Activated naive CD4-positive, alpha-beta T cell treated with Interleukin-2 at 50 U/mL for 16 hours (primary cell): ENCODE results near the gene XIRP2.

Experiments used
- DNase-seq: peaks from one replicate; pipeline ENCODE4 v3.0.0-alpha.2; 2020

Gene XIRP2

GRCh38 chr2:166888180-166888579 lies at the start of gene XIRP2:
Gene XIRP2 (plus strand): TSS chr2:166888480. CDS start chr2:166903483, 15,003 bp downstream.
- no peak for DNase-seq

GRCh38 chr2:166841152-166841551 lies 47.1 kb upstream of the XIRP2 start:
- DNase-seq = no peak

GRCh38 chr2:166841679-166842078 lies 46.6 kb upstream of the XIRP2 start:
- DNase-seq = no peak

GRCh38 chr2:166844111-166844510 lies 44.2 kb upstream of the XIRP2 start:
- no peak for DNase-seq

GRCh38 chr2:166862468-166863132 lies 25.7 kb upstream of the XIRP2 start:
- no peak for DNase-seq

GRCh38 chr2:166867874-166868514 lies 20.3 kb upstream of the XIRP2 start:
- DNase-seq = no peak

GRCh38 chr2:166870346-166870745 lies 17.9 kb upstream of the XIRP2 start:
- DNase-seq = no peak

- no peak for DNase-seq
Measured at GRCh38 chr2:166881177-166881576, 7.1 kb upstream of the XIRP2 start.

- DNase-seq = no peak
Measured at GRCh38 chr2:166882851-166883250, 5.4 kb upstream of the XIRP2 start.

GRCh38 chr2:166891727-166892126 lies 3.4 kb downstream of the XIRP2 start:
- no peak for DNase-seq

- no peak for DNase-seq
Measured at GRCh38 chr2:166892397-166892796, 4.1 kb downstream of the XIRP2 start.

GRCh38 chr2:166895243-166895642 lies 7.0 kb downstream of the XIRP2 start:
- DNase-seq = no peak

GRCh38 chr2:166897666-166898065 lies 9.4 kb downstream of the XIRP2 start:
- DNase-seq = no peak

GRCh38 chr2:166899676-166900075 lies 11.4 kb downstream of the XIRP2 start:
- DNase-seq = no peak

- DNase-seq = no peak
Measured at GRCh38 chr2:166900700-166901099, 12.4 kb downstream of the XIRP2 start.

GRCh38 chr2:166901336-166901735 lies 13.1 kb downstream of the XIRP2 start:
- no peak for DNase-seq

- no peak for DNase-seq
Measured at GRCh38 chr2:166916987-166917386, 28.7 kb downstream of the XIRP2 start.

GRCh38 chr2:166917415-166917814 lies 29.1 kb downstream of the XIRP2 start:
- no peak for DNase-seq

- DNase-seq = no peak
Measured at GRCh38 chr2:166921261-166921896, 33.1 kb downstream of the XIRP2 start.

- DNase-seq = no peak
Measured at GRCh38 chr2:166924967-166925366, 36.7 kb downstream of the XIRP2 start.

- DNase-seq = no peak
Measured at GRCh38 chr2:166926657-166927056, 38.4 kb downstream of the XIRP2 start.

- DNase-seq = no peak
Measured at GRCh38 chr2:166932032-166932431, 43.8 kb downstream of the XIRP2 start.

- DNase-seq = no peak
Measured at GRCh38 chr2:166934817-166935216, 46.5 kb downstream of the XIRP2 start.

GRCh38 chr2:166942377-166942776 lies 54.1 kb downstream of the XIRP2 start:
- DNase-seq = no peak
